Cardiac atrium fibroblast (primary cell): Measurements from ENCODE around the gene TXNRD3. TPM values are rescaled to one million over a fixed set of nuclear protein-coding genes. Genes with fewer than 3 reads are reported as not detected.

Experiments used
- total RNA-seq: library from RNA; depleted of rRNA; stranded (reverse); fragments of >200 nt; gene quantifications from 2 replicates; pipeline ENCODE4 v1.2.3, GENCODE V29; 2015

Gene TXNRD3
- total RNA-seq = 9.4 and 10.9 TPM in 2 replicates

GRCh38 chr3:126654571-126655383, at the start of gene TXNRD3:
TXNRD3 (minus strand) TSS chr3:126655124.

GRCh38 chr3:126703512-126704493, 48.9 kb upstream of the TXNRD3 start, which contains the start of gene CHCHD6:
CHCHD6 (plus strand) TSS chr3:126704240; CDS start chr3:126704313, 73 bp downstream.

GRCh38 chr3:126558336-126559071, 96.4 kb downstream of the TXNRD3 start, which contains the start of gene C3orf22:
C3orf22 (minus strand) TSS chr3:126558932; CDS start chr3:126553390, 5,542 bp downstream.

Other genes starting within 250 kb of the TXNRD3 start
- gene ZXDC, start 179.2 kb downstream of the TXNRD3 start, total RNA-seq = 9.6 and 16.0 TPM in 2 replicates
- not detected in 2 replicates for gene UROC1, start 137.4 kb downstream of the TXNRD3 start, total RNA-seq
- not detected in 2 replicates for gene CHST13, start 131.0 kb downstream of the TXNRD3 start, total RNA-seq
- gene C3orf22, start 96.2 kb downstream of the TXNRD3 start, total RNA-seq = not detected in 2 replicates
- 6.0 and 12.8 TPM in 2 replicates for gene CHCHD6, start 49.1 kb upstream of the TXNRD3 start, total RNA-seq